Measurements from ENCODE around the gene SLC9A7. TPM values are rescaled to one million over a fixed set of nuclear protein-coding genes. Genes with fewer than 3 reads are reported as not detected.
A peak's percentile ranks its signal among the peaks of the same experiment; 100 is the strongest.

The SLC9A7 gene
- total and polyA plus RNA-seq, 2 donors (not counting 1 experiment from before 2014, with no cell fraction given): 13.9 to 47.7 TPM

GRCh38 chrX:46649421-46650260 is 109.3 kb downstream of the SLC9A7 start:
- Histone ChIP-seq H3K9me3 (ENCODE audit: control insufficient read depth, insufficient read depth, low read depth, low read length) (no peaks in the 10 kb centered on the region), H3K4me3 (replicated peaks in 1 of 4; ENCODE audit: control extremely low read depth in 1 of 4, insufficient read depth in 1 of 4, low read depth in 3 of 4, low read length in 4 of 4) (no peak overlapping the region), H4K20me1 (ENCODE audit: control insufficient read depth, extremely low read depth, insufficient read depth, low read length) (no peaks in the 10 kb centered on the region), H3K4me2 (ENCODE audit: extremely low read depth, insufficient read depth, low read length) (no peak overlapping the region), H3K4me1 (ENCODE audit: control insufficient read depth, extremely low read depth, insufficient read depth, low read length) (no peaks in the 10 kb centered on the region), H3K9ac (ENCODE audit: insufficient read depth, low read length) (no peak overlapping the region), H2AFZ (ENCODE audit: low read length) (no peak overlapping the region), H3K79me2 (ENCODE audit: control insufficient read depth, insufficient read depth, low read length) (no peaks in the 10 kb centered on the region), H3K36me3 (ENCODE audit: control insufficient read depth, insufficient read depth, low read length) (no peaks in the 10 kb centered on the region), H3K27ac (ENCODE audit: insufficient read depth, low read length) (no peak overlapping the region), H3K27me3 (ENCODE audit: control insufficient read depth, insufficient read depth, low read length) (no peaks in the 10 kb centered on the region)
- DNase-seq (ENCODE audit: low read depth in 2 of 2): peak in 1 of 2 donors; percentile 27
- TF ChIP-seq CTCF (conservative IDR thresholded peaks at IDR 0.05 in 1 of 2, IDR thresholded peaks at IDR 0.05 in 1 of 2; ENCODE audit: low read depth in 1 of 2, low read length in 2 of 2): no peak
- no peak for TF ChIP-seq EZH2 (IDR thresholded peaks at IDR 0.05; ENCODE audit: low read length, missing control alignments)

GRCh38 chrX:46648660-46649059 is 110.3 kb downstream of the SLC9A7 start:
- no peaks in the 10 kb centered on the region for H4K20me1 ChIP-seq (ENCODE audit: control insufficient read depth, extremely low read depth, insufficient read depth, low read length)
- H3K4me2 ChIP-seq (ENCODE audit: extremely low read depth, insufficient read depth, low read length): no peak overlapping the region
- no peaks in the 10 kb centered on the region for H3K4me1 ChIP-seq (ENCODE audit: control insufficient read depth, extremely low read depth, insufficient read depth, low read length)
- no peak overlapping the region for H3K27ac ChIP-seq (ENCODE audit: insufficient read depth, low read length)
- no peaks in the 10 kb centered on the region for H3K9me3 ChIP-seq (ENCODE audit: control insufficient read depth, insufficient read depth, low read depth, low read length)
- no peaks in the 10 kb centered on the region for H3K79me2 ChIP-seq (ENCODE audit: control insufficient read depth, insufficient read depth, low read length)
- no peak overlapping the region for H2AFZ ChIP-seq (ENCODE audit: low read length)
- no peak overlapping the region for H3K4me3 ChIP-seq (replicated peaks in 1 of 4; ENCODE audit: control extremely low read depth in 1 of 4, insufficient read depth in 1 of 4, low read depth in 3 of 4, low read length in 4 of 4)
- DNase-seq (ENCODE audit: low read depth in 2 of 2): no peak
- no peaks in the 10 kb centered on the region for H3K36me3 ChIP-seq (ENCODE audit: control insufficient read depth, insufficient read depth, low read length)
- no peak overlapping the region for H3K9ac ChIP-seq (ENCODE audit: insufficient read depth, low read length)
- no peaks in the 10 kb centered on the region for H3K27me3 ChIP-seq (ENCODE audit: control insufficient read depth, insufficient read depth, low read length)
- TF ChIP-seq CTCF (conservative IDR thresholded peaks at IDR 0.05 in 1 of 2, IDR thresholded peaks at IDR 0.05 in 1 of 2; ENCODE audit: low read depth in 1 of 2, low read length in 2 of 2) (no peak), EZH2 (IDR thresholded peaks at IDR 0.05; ENCODE audit: low read length, missing control alignments) (no peak)

- no peak overlapping the region for H2AFZ ChIP-seq (ENCODE audit: low read length)
- no peak overlapping the region for H3K4me3 ChIP-seq (replicated peaks in 1 of 4; ENCODE audit: control extremely low read depth in 1 of 4, insufficient read depth in 1 of 4, low read depth in 3 of 4, low read length in 4 of 4)
- no peak overlapping the region for H3K9ac ChIP-seq (ENCODE audit: insufficient read depth, low read length)
- peak in 1 of 2 donors; percentile 50 for DNase-seq (ENCODE audit: low read depth in 2 of 2)
- TF ChIP-seq CTCF (conservative IDR thresholded peaks at IDR 0.05 in 1 of 2, IDR thresholded peaks at IDR 0.05 in 1 of 2; ENCODE audit: low read depth in 1 of 2, low read length in 2 of 2): no peak
- TF ChIP-seq EZH2 (IDR thresholded peaks at IDR 0.05; ENCODE audit: low read length, missing control alignments): no peak
- H3K79me2 ChIP-seq (ENCODE audit: control insufficient read depth, insufficient read depth, low read length): no peaks in the 10 kb centered on the region
- H3K36me3 ChIP-seq (ENCODE audit: control insufficient read depth, insufficient read depth, low read length): no peaks in the 10 kb centered on the region
- no peak overlapping the region for H3K4me2 ChIP-seq (ENCODE audit: extremely low read depth, insufficient read depth, low read length)
- H3K27me3 ChIP-seq (ENCODE audit: control insufficient read depth, insufficient read depth, low read length): no peaks in the 10 kb centered on the region
- no peaks in the 10 kb centered on the region for H3K9me3 ChIP-seq (ENCODE audit: control insufficient read depth, insufficient read depth, low read depth, low read length)
- H3K27ac ChIP-seq (ENCODE audit: insufficient read depth, low read length): no peak overlapping the region
- no peaks in the 10 kb centered on the region for H3K4me1 ChIP-seq (ENCODE audit: control insufficient read depth, extremely low read depth, insufficient read depth, low read length)
- H4K20me1 ChIP-seq (ENCODE audit: control insufficient read depth, extremely low read depth, insufficient read depth, low read length): no peaks in the 10 kb centered on the region
Observed at GRCh38 chrX:46647251-46647650, 111.7 kb downstream of the SLC9A7 start.
